ENCODE results near the gene ATP6V1G1.

GRCh38 chr9:114626415-114627020, 38.9 kb downstream of the ATP6V1G1 start:
- TF ChIP-seq CTCF (conservative IDR thresholded peaks at IDR 0.05 in 1 of 2, IDR thresholded peaks at IDR 0.05 in 1 of 2; ENCODE audit: low read depth in 1 of 2, low read length in 2 of 2): no peak
- TF ChIP-seq EZH2 (IDR thresholded peaks at IDR 0.05; ENCODE audit: low read length, missing control alignments): no peak

Measured in fibroblast of lung (primary cell).